GM19238 (cell line): ENCODE measurements around the gene RAET1G.
"Not testable (repeated sequence)": the region's sequence is repeated elsewhere in the genome, so short reads cannot be mapped to it uniquely, and the experiment has no call there.

Experiments
- DNase-seq: peaks from one replicate; pipeline ENCODE4 v3.0.0; 2011; ENCODE audit warnings: low spot score; ENCODE audit not compliant: insufficient read length

Gene RAET1G

GRCh38 chr6:149915970-149916865 lies 6.7 kb downstream of the RAET1G start:
- no peak for DNase-seq

- no peak for DNase-seq
Measured at GRCh38 chr6:149913540-149914240, 9.2 kb downstream of the RAET1G start.

GRCh38 chr6:149913085-149913484 lies 9.8 kb downstream of the RAET1G start:
- DNase-seq: no peak

- DNase-seq: not testable (repeated sequence)
Measured at GRCh38 chr6:149912680-149913079, 10.2 kb downstream of the RAET1G start.

- no peak for DNase-seq
Measured at GRCh38 chr6:149910721-149911151, 12.2 kb downstream of the RAET1G start.

GRCh38 chr6:149909701-149910470 lies 13.0 kb downstream of the RAET1G start:
- no peak for DNase-seq

GRCh38 chr6:149908480-149908879 lies 14.4 kb downstream of the RAET1G start:
- DNase-seq: not testable (repeated sequence)

- DNase-seq: no peak
Measured at GRCh38 chr6:149907317-149907716, 15.6 kb downstream of the RAET1G start.

- no peak for DNase-seq
Measured at GRCh38 chr6:149906405-149906804, 16.5 kb downstream of the RAET1G start.

GRCh38 chr6:149905911-149906371 lies 17.0 kb downstream of the RAET1G start:
- DNase-seq: no peak

- no peak for DNase-seq
Measured at GRCh38 chr6:149905371-149905910, 17.5 kb downstream of the RAET1G start.

GRCh38 chr6:149904661-149905370 lies 18.1 kb downstream of the RAET1G start:
- no peak for DNase-seq

GRCh38 chr6:149903938-149904611 lies 18.8 kb downstream of the RAET1G start:
- no peak for DNase-seq

- no peak for DNase-seq
Measured at GRCh38 chr6:149901444-149902140, 21.3 kb downstream of the RAET1G start.

GRCh38 chr6:149900620-149901443 lies 22.1 kb downstream of the RAET1G start:
- DNase-seq: no peak

GRCh38 chr6:149899926-149900619 lies 22.8 kb downstream of the RAET1G start:
- no peak for DNase-seq

GRCh38 chr6:149899486-149899885 lies 23.4 kb downstream of the RAET1G start:
- no peak for DNase-seq

GRCh38 chr6:149898966-149899365 lies 24.0 kb downstream of the RAET1G start:
- DNase-seq: no peak
